Esophagus muscularis mucosa (tissue), 4 donors: Measurements from ENCODE around the gene HAUS7. TPM values are rescaled to one million over a fixed set of nuclear protein-coding genes. Genes with fewer than 3 reads are reported as not detected.

ENCODE experiments used
- DNase-seq: peaks from one replicate; pipeline ENCODE4 v3.0.0-alpha.2; 2017; ENCODE audit errors: extremely low spot score
- H3K27ac ChIP-seq, 4 donors: fragments of 200-600 bp; sonication (generic); replicated peaks in 1 of 4; 1 replicate in 3 of 4; 2 replicates in 1 of 4; pipeline ENCODE4 v1.5.1; 2016 to 2019; ENCODE audit warnings: mild to moderate bottlenecking in 1 of 4
- H3K27me3 ChIP-seq, 4 donors: fragments of 200-600 bp; sonication (generic); one replicate each; pipeline versions ENCODE4 v1.5.1 to v1.6.0; 2016 to 2019
- H3K36me3 ChIP-seq, 4 donors: fragments of 200-600 bp; sonication (generic); one replicate each; pipeline ENCODE4 v1.5.1; 2016 to 2019
- H3K4me1 ChIP-seq, 4 donors: fragments of 200-600 bp; sonication (generic); one replicate each; pipeline ENCODE4 v1.5.1; 2016 to 2019
- H3K4me3 ChIP-seq, 4 donors: fragments of 200-600 bp; sonication (generic); 1 replicate in 2 of 4; 2 replicates in 2 of 4; pipeline ENCODE4 v1.5.1; 2016 to 2019; ENCODE audit warnings: mild to moderate bottlenecking in 4 of 4, moderate library complexity in 1 of 4
- H3K9me3 ChIP-seq, 4 donors: fragments of 200-600 bp; sonication (generic); 1 replicate in 3 of 4; 2 replicates in 1 of 4; pipeline ENCODE4 v1.5.1; 2016 to 2019
- CTCF ChIP-seq, 3 experiments: fragments of 200-600 bp in 2 of 3; fragments of 450-650 bp in 1 of 3; sonication (generic) in 2 of 3; IDR thresholded peaks; one replicate each; pipeline ENCODE4 v1.5.1; 2017 to 2019; ENCODE audit warnings: antibody characterized with exemption in 3 of 3, mild to moderate bottlenecking in 2 of 3, moderate library complexity in 1 of 3
- EP300 ChIP-seq: sonication (generic); formaldehyde crosslinking; IDR thresholded peaks from one replicate; pipeline ENCODE4 v1.6.1; 2017; ENCODE audit warnings: antibody characterized with exemption
- POLR2A ChIP-seq: fragments of 450-650 bp; IDR thresholded peaks from one replicate; pipeline ENCODE4 v1.6.1; 2017; ENCODE audit warnings: antibody characterized with exemption, moderate library complexity, mild to moderate bottlenecking, low read depth
- POLR2AphosphoS5 ChIP-seq, 2 donors: sonication (generic); formaldehyde crosslinking; IDR thresholded peaks; one replicate each; pipeline ENCODE4 v1.6.1; 2017; ENCODE audit warnings: antibody characterized with exemption in 2 of 2
- WGBS: methylation state at CpG from one replicate; pipeline ENCODE4 v1.1.5; 2018; 5-methylcytosine and 5-hydroxymethylcytosine counted together
- intact Hi-C: fragments of 100-400 bp; cut with DNase I; formaldehyde crosslinking; loops from one replicate; pipeline ENCODE4 v1.15.1; 2023
- total RNA-seq, 4 donors: library from RNA; depleted of rRNA; stranded (reverse); fragments of >200 nt; gene quantifications; one replicate each; pipeline versions ENCODE4 v1.1.0 to v1.2.1, GENCODE V29; 2016

Gene HAUS7
- total RNA-seq, 4 donors from 2014 or later, result 23.4 to 25.8 (median 24.2) TPM

- H3K36me3 ChIP-seq, result no peaks in the 10 kb centered on the region
- H3K4me1 ChIP-seq, result peaks cover 0 to 18% (median 17%) of the 10 kb centered on the region in 4 donors
- no peak overlapping the region for H3K27ac ChIP-seq
- no peaks in the 10 kb centered on the region for H3K27me3 ChIP-seq
- DNase-seq, result no peak
- H3K9me3 ChIP-seq, result no peaks in the 10 kb centered on the region
- H3K4me3 ChIP-seq, result peak overlapping the region; percentile 60 to 68 (median 62)
- no peak for TF ChIP-seq EP300
- no peak for TF ChIP-seq POLR2AphosphoS5 (IDR thresholded peaks at IDR 0.05)
- no peak for TF ChIP-seq CTCF (IDR thresholded peaks at IDR 0.05)
- TF ChIP-seq POLR2A, result no peak
- intact Hi-C loops, result no loop called here
- 77% methylated on average over 9 of the region's 12 CpGs for WGBS
These were observed 59.5 kb downstream of the HAUS7 start for GRCh38 chrX:153410888-153411254.

- TF ChIP-seq POLR2AphosphoS5 (IDR thresholded peaks at IDR 0.05) (no peak), POLR2A (no peak), CTCF (IDR thresholded peaks at IDR 0.05) (no peak), EP300 (no peak)
- H3K4me1 ChIP-seq, result peaks cover 0 to 18% (median 17%) of the 10 kb centered on the region in 4 donors
- no peak overlapping the region for H3K4me3 ChIP-seq
- intact Hi-C loops, result no loop called here
- H3K27me3 ChIP-seq, result no peaks in the 10 kb centered on the region
- no peak overlapping the region for H3K27ac ChIP-seq
- no peaks in the 10 kb centered on the region for H3K36me3 ChIP-seq
- 87% methylated on average over 15 of the region's 15 CpGs for WGBS
- DNase-seq, result no peak
- H3K9me3 ChIP-seq, result no peaks in the 10 kb centered on the region
These were observed 60.0 kb downstream of the HAUS7 start for GRCh38 chrX:153410373-153410772.

- Histone ChIP-seq H3K27ac (no peak overlapping the region), H3K27me3 (no peaks in the 10 kb centered on the region), H3K9me3 (no peaks in the 10 kb centered on the region), H3K36me3 (no peaks in the 10 kb centered on the region), H3K4me1 (peaks cover 0 to 18% (median 17%) of the 10 kb centered on the region in 4 donors), H3K4me3 (no peak overlapping the region)
- intact Hi-C loops, result no loop called here
- WGBS, result 87% methylated on average over 18 of the region's 30 CpGs
- TF ChIP-seq POLR2A (no peak), POLR2AphosphoS5 (IDR thresholded peaks at IDR 0.05) (no peak), EP300 (no peak), CTCF (IDR thresholded peaks at IDR 0.05) (no peak)
- DNase-seq, result no peak
These were observed 60.8 kb downstream of the HAUS7 start for GRCh38 chrX:153409414-153410101.

GRCh38 chrX:153408871-153409351 is 61.5 kb downstream of the HAUS7 start:
- no peak for TF ChIP-seq POLR2A
- TF ChIP-seq CTCF (IDR thresholded peaks at IDR 0.05), result no peak
- TF ChIP-seq EP300, result no peak
- no peak for TF ChIP-seq POLR2AphosphoS5 (IDR thresholded peaks at IDR 0.05)
- Histone ChIP-seq H3K4me1 (peaks cover 0 to 18% (median 17%) of the 10 kb centered on the region in 4 donors), H3K36me3 (no peaks in the 10 kb centered on the region), H3K27me3 (no peaks in the 10 kb centered on the region), H3K27ac (no peak overlapping the region), H3K9me3 (no peaks in the 10 kb centered on the region), H3K4me3 (no peak overlapping the region)
- 86% methylated on average over 4 of the region's 12 CpGs for WGBS
- DNase-seq, result no peak
- intact Hi-C loops, result no loop called here
